Mesothelial cell of epicardium (in vitro differentiated cells): Measurements from ENCODE around the gene WHRN. TPM values are rescaled to one million over a fixed set of nuclear protein-coding genes. Genes with fewer than 3 reads are reported as not detected.

Experiments used
- DNase-seq, 2 experiments: peaks; one replicate each; pipeline ENCODE4 v3.0.0; 2021; ENCODE audit warnings: low spot score in 2 of 2; ENCODE audit not compliant: unreplicated experiment in 2 of 2
- H3K27ac Mint-ChIP-seq: 2 replicates; pipeline ENCODE4 v1.8.0; 2021; ENCODE audit warnings: mixed read lengths
- H3K27me3 Mint-ChIP-seq: 2 replicates; pipeline ENCODE4 v1.8.0; 2021; ENCODE audit warnings: low read depth, mixed read lengths
- H3K36me3 Mint-ChIP-seq: 2 replicates; pipeline ENCODE4 v1.8.0; 2021; ENCODE audit warnings: mixed read lengths
- H3K4me1 Mint-ChIP-seq: 2 replicates; pipeline ENCODE4 v1.8.0; 2021; ENCODE audit warnings: mixed read lengths
- H3K4me3 Mint-ChIP-seq: 2 replicates; pipeline ENCODE4 v1.8.0; 2021; ENCODE audit warnings: mild to moderate bottlenecking, moderate library complexity, mixed read lengths
- H3K9me3 Mint-ChIP-seq: 2 replicates; pipeline ENCODE4 v1.8.0; 2021; ENCODE audit warnings: mixed read lengths
- CTCF ChIP-seq: fragments of 200-600 bp; sonication (generic); IDR thresholded peaks from one replicate; pipeline ENCODE4 v1.5.0; 2021; ENCODE audit warnings: antibody characterized with exemption; ENCODE audit not compliant: unreplicated experiment
- total RNA-seq: library from RNA; stranded (reverse); gene quantifications from 3 replicates; pipeline ENCODE4 v1.2.1, GENCODE V29; 2021

WHRN gene
- total RNA-seq, 1 donor from 2014 or later = 25.5 TPM

GRCh38 chr9:114461468-114461867, 43.8 kb downstream of the WHRN start:
- no peak overlapping the region for H3K4me3 Mint-ChIP-seq
- no peaks in the 10 kb centered on the region for H3K4me1 Mint-ChIP-seq
- no peak for TF ChIP-seq CTCF
- DNase-seq = no peak
- H3K9me3 Mint-ChIP-seq = no peaks in the 10 kb centered on the region
- no peaks in the 10 kb centered on the region for H3K27me3 Mint-ChIP-seq
- no peak overlapping the region for H3K27ac Mint-ChIP-seq
- peaks cover 16% of the 10 kb centered on the region for H3K36me3 Mint-ChIP-seq

GRCh38 chr9:114460513-114461199, 44.6 kb downstream of the WHRN start:
- H3K27me3 Mint-ChIP-seq = no peaks in the 10 kb centered on the region
- no peak overlapping the region for H3K4me3 Mint-ChIP-seq
- H3K4me1 Mint-ChIP-seq = no peaks in the 10 kb centered on the region
- DNase-seq = no peak
- TF ChIP-seq CTCF = no peak
- peaks cover 16% of the 10 kb centered on the region for H3K36me3 Mint-ChIP-seq
- H3K27ac Mint-ChIP-seq = no peak overlapping the region
- no peaks in the 10 kb centered on the region for H3K9me3 Mint-ChIP-seq

GRCh38 chr9:114459464-114459863, 45.8 kb downstream of the WHRN start:
- Mint-ChIP-seq H3K4me1 (no peaks in the 10 kb centered on the region), H3K4me3 (no peak overlapping the region), H3K9me3 (peaks cover 3% of the 10 kb centered on the region), H3K27me3 (no peaks in the 10 kb centered on the region), H3K36me3 (peaks cover 10% of the 10 kb centered on the region), H3K27ac (no peak overlapping the region)
- no peak for DNase-seq
- no peak for TF ChIP-seq CTCF

GRCh38 chr9:114456929-114457328, 48.3 kb downstream of the WHRN start:
- no peak for TF ChIP-seq CTCF
- no peak for DNase-seq
- Mint-ChIP-seq H3K36me3 (peaks cover 5% of the 10 kb centered on the region), H3K27ac (no peak overlapping the region), H3K27me3 (no peaks in the 10 kb centered on the region), H3K9me3 (peaks cover 13% of the 10 kb centered on the region), H3K4me1 (no peaks in the 10 kb centered on the region), H3K4me3 (no peak overlapping the region)

GRCh38 chr9:114454652-114455051, 50.6 kb downstream of the WHRN start:
- Mint-ChIP-seq H3K4me1 (no peaks in the 10 kb centered on the region), H3K27ac (no peak overlapping the region), H3K36me3 (peaks cover 5% of the 10 kb centered on the region), H3K27me3 (no peaks in the 10 kb centered on the region), H3K9me3 (peaks cover 13% of the 10 kb centered on the region), H3K4me3 (no peak overlapping the region)
- no peak for TF ChIP-seq CTCF
- DNase-seq = no peak
